HG03457 (cell line): ENCODE measurements around the gene ERN1.
"Not testable (repeated sequence)": the region's sequence is repeated elsewhere in the genome, so short reads cannot be mapped to it uniquely, and the experiment has no call there.

Experiments used
- ATAC-seq: cut with Tn5 transposase; IDR thresholded peaks from one replicate; pipeline ENCODE4 v1.9.1; 2021; ENCODE audit warnings: moderate number of reproducible peaks; ENCODE audit not compliant: unreplicated experiment

ERN1 gene

GRCh38 chr17:64139542-64139941 is 9.6 kb upstream of the ERN1 start:
- ATAC-seq: no peak

GRCh38 chr17:64138441-64138840 is 8.5 kb upstream of the ERN1 start:
- ATAC-seq: no peak

- no peak for ATAC-seq
Measured at GRCh38 chr17:64135000-64135399, 5.1 kb upstream of the ERN1 start.

- no peak for ATAC-seq
Measured at GRCh38 chr17:64134216-64134970, 4.4 kb upstream of the ERN1 start.

- ATAC-seq: no peak
Measured at GRCh38 chr17:64133546-64134215, 3.7 kb upstream of the ERN1 start.

GRCh38 chr17:64131606-64132270 is 1.8 kb upstream of the ERN1 start:
- no peak for ATAC-seq

GRCh38 chr17:64130559-64131001 is 636 bp upstream of the ERN1 start:
- peak; percentile 4 for ATAC-seq

GRCh38 chr17:64129515-64129764 is 504 bp downstream of the ERN1 start:
- no peak for ATAC-seq

GRCh38 chr17:64128787-64129514 is 993 bp downstream of the ERN1 start:
- ATAC-seq: no peak

GRCh38 chr17:64126918-64127317 is 3.0 kb downstream of the ERN1 start:
- ATAC-seq: no peak

- ATAC-seq: no peak
Measured at GRCh38 chr17:64125937-64126336, 4.0 kb downstream of the ERN1 start.

- ATAC-seq: no peak
Measured at GRCh38 chr17:64124609-64125008, 5.3 kb downstream of the ERN1 start.

GRCh38 chr17:64123114-64123513 is 6.8 kb downstream of the ERN1 start:
- ATAC-seq: no peak

GRCh38 chr17:64120972-64121786 is 8.8 kb downstream of the ERN1 start:
- ATAC-seq: not testable (repeated sequence)

GRCh38 chr17:64120159-64120810 is 9.7 kb downstream of the ERN1 start:
- ATAC-seq: no peak

- ATAC-seq: no peak
Measured at GRCh38 chr17:64117981-64118979, 11.7 kb downstream of the ERN1 start.

GRCh38 chr17:64115822-64116534 is 14.0 kb downstream of the ERN1 start:
- no peak for ATAC-seq

- no peak for ATAC-seq
Measured at GRCh38 chr17:64115043-64115698, 14.8 kb downstream of the ERN1 start.
